GM21717 (cell line): ENCODE data around the gene ZNF718.
"Not testable (repeated sequence)": the region's sequence is repeated elsewhere in the genome, so short reads cannot be mapped to it uniquely, and the experiment has no call there.

Experiments used
- ATAC-seq: cut with Tn5 transposase; IDR thresholded peaks from one replicate; pipeline ENCODE4 v1.9.1; 2021; ENCODE audit warnings: mild to moderate bottlenecking, moderate library complexity; ENCODE audit not compliant: unreplicated experiment

Gene ZNF718

GRCh38 chr4:147233-147632 is 22.9 kb downstream of the ZNF718 start:
- no peak for ATAC-seq

GRCh38 chr4:161496-162284 is 37.4 kb downstream of the ZNF718 start:
- ATAC-seq = no peak

GRCh38 chr4:169640-170039 is 45.3 kb downstream of the ZNF718 start:
- ATAC-seq = not testable (repeated sequence)

GRCh38 chr4:171318-171717 is 47.0 kb downstream of the ZNF718 start:
- ATAC-seq = not testable (repeated sequence)

- ATAC-seq = no peak
Observed at GRCh38 chr4:173666-174314, 49.5 kb downstream of the ZNF718 start.

GRCh38 chr4:175986-176385 is 51.7 kb downstream of the ZNF718 start:
- no peak for ATAC-seq

GRCh38 chr4:176995-177394 is 52.7 kb downstream of the ZNF718 start:
- no peak for ATAC-seq

GRCh38 chr4:182225-182624 is 57.9 kb downstream of the ZNF718 start:
- not testable (repeated sequence) for ATAC-seq

- no peak for ATAC-seq
Observed at GRCh38 chr4:188091-188490, 63.8 kb downstream of the ZNF718 start.

- ATAC-seq = not testable (repeated sequence)
Observed at GRCh38 chr4:195159-195558, 70.9 kb downstream of the ZNF718 start.

GRCh38 chr4:200936-201335 is 76.6 kb downstream of the ZNF718 start:
- no peak for ATAC-seq

- not testable (repeated sequence) for ATAC-seq
Observed at GRCh38 chr4:202822-203221, 78.5 kb downstream of the ZNF718 start.

GRCh38 chr4:205097-205756 is 80.9 kb downstream of the ZNF718 start:
- ATAC-seq = no peak

GRCh38 chr4:206054-206453 is 81.8 kb downstream of the ZNF718 start:
- no peak for ATAC-seq

GRCh38 chr4:208416-209096 is 84.3 kb downstream of the ZNF718 start:
- ATAC-seq = not testable (repeated sequence)

- ATAC-seq = no peak
Observed at GRCh38 chr4:211033-211511, 86.8 kb downstream of the ZNF718 start.

- no peak for ATAC-seq
Observed at GRCh38 chr4:212438-213188, 88.3 kb downstream of the ZNF718 start.

- not testable (repeated sequence) for ATAC-seq
Observed at GRCh38 chr4:213189-213535, 88.9 kb downstream of the ZNF718 start.
